MM.1S (cell line): Measurements from ENCODE around the gene RBFOX2.

Experiments used
- DNase-seq: peaks from one replicate; pipeline ENCODE4 v3.0.0-alpha.2; 2015
- H2AFZ ChIP-seq: fragments of 300-600 bp; sonication (generic); 2 replicates; pipeline ENCODE4 v1.6.0; 2016; ENCODE audit warnings: antibody characterized with exemption, low read length
- H3F3A ChIP-seq: fragments of 300-600 bp; sonication (generic); 2 replicates; pipeline ENCODE4 v1.6.1; 2016; ENCODE audit warnings: mild to moderate bottlenecking, antibody characterized with exemption, low read length, moderate library complexity, mixed read lengths; ENCODE audit not compliant: insufficient read depth
- H3K27ac ChIP-seq: fragments of 300-600 bp; sonication (generic); 2 replicates; pipeline ENCODE4 v1.5.1; 2016; ENCODE audit warnings: mild to moderate bottlenecking, low read length
- H3K27me3 ChIP-seq: fragments of 300-600 bp; sonication (generic); replicated peaks from 2 replicates; pipeline ENCODE4 v1.6.0; 2016; ENCODE audit warnings: low read length; ENCODE audit not compliant: insufficient read depth
- H3K36me3 ChIP-seq: fragments of 300-600 bp; sonication (generic); replicated peaks from 2 replicates; pipeline ENCODE4 v1.6.1; 2016; ENCODE audit warnings: mild to moderate bottlenecking, low read length, mixed read lengths; ENCODE audit not compliant: insufficient read depth
- H3K4me1 ChIP-seq: fragments of 300-600 bp; sonication (generic); 2 replicates; pipeline ENCODE4 v1.6.1; 2016; ENCODE audit warnings: low read length, mixed read lengths
- H3K4me2 ChIP-seq: fragments of 300-600 bp; sonication (generic); 2 replicates; pipeline ENCODE4 v1.6.0; 2016; ENCODE audit warnings: low read depth, low read length
- H3K4me3 ChIP-seq: fragments of 300-600 bp; sonication (generic); 2 replicates; pipeline ENCODE4 v1.5.1; 2016; ENCODE audit warnings: low read length, mixed read lengths
- H3K79me2 ChIP-seq: fragments of 300-600 bp; sonication (generic); 2 replicates; pipeline ENCODE4 v1.6.1; 2016; ENCODE audit warnings: mixed run types, low read length, mixed read lengths
- H3K9ac ChIP-seq: fragments of 300-600 bp; sonication (generic); 2 replicates; pipeline ENCODE4 v1.6.1; 2016; ENCODE audit warnings: low read length, mixed read lengths
- H3K9me2 ChIP-seq: fragments of 300-600 bp; sonication (generic); replicated peaks from 2 replicates; pipeline ENCODE4 v1.6.1; 2016; ENCODE audit warnings: mild to moderate bottlenecking, low read length, mixed read lengths; ENCODE audit not compliant: insufficient read depth
- H3K9me3 ChIP-seq: fragments of 300-600 bp; sonication (generic); replicated peaks from 2 replicates; pipeline ENCODE4 v1.6.1; 2016; ENCODE audit warnings: mild to moderate bottlenecking, low read length, mixed read lengths; ENCODE audit not compliant: insufficient read depth
- H4K20me1 ChIP-seq: fragments of 300-600 bp; sonication (generic); 2 replicates; pipeline ENCODE4 v1.6.1; 2016; ENCODE audit warnings: mild to moderate bottlenecking, low read length, moderate library complexity, mixed read lengths; ENCODE audit not compliant: insufficient read depth
- EZH2 ChIP-seq: fragments of 300-600 bp; sonication (generic); optimal IDR thresholded peaks from 2 replicates; pipeline ENCODE3; 2017; ENCODE audit warnings: low read depth, mild to moderate bottlenecking, antibody characterized with exemption, low read length, mixed read lengths
- EZH2phosphoT487 ChIP-seq: fragments of 300-600 bp; sonication (generic); IDR thresholded peaks from 2 replicates; pipeline ENCODE4 v1.6.1; 2018; ENCODE audit warnings: antibody characterized with exemption, low read length
- TF ChIP-seq, protein P1 (sequence below): fragments of 300-600 bp; sonication (generic); IDR thresholded peaks from 2 replicates; pipeline ENCODE4 v1.5.1; 2016; ENCODE audit warnings: antibody characterized with exemption, low read length, mixed read lengths

RBFOX2 gene

DNA sequence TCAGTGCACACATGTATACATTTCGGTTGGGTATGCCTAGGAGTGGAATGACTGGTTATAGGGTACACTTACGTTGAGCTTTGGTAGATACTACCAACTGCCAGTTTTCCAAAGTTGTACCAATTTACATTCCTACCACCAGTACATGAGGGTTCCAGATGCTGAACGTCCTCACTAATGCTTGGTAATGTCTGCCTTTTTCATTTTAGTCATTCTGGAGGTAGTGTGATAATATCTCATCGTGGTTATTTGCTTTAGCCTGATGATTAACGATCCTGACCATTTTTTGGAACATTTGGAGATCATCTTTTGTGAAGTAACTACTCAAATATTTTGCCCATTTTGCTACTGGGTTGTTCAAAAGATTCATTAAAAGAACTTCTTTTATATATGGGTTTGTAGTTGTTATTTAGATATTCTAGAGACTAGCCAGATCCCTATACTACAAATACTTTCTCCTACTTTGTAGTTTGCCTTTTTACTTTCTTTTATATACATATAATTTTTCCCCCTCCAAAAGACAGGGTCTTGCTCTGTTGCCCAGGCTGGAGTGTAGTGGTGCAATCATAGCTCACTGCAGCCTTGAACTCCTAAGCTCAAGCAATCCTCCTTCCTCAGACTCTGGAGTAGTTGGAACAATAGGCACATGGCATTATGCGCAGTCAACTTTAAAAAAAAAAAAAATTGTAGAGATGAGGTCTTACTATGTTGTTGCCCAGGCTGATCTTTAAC is 62.1 kb downstream of the RBFOX2 start:
- Histone ChIP-seq H3K4me3 (no peak overlapping the region), H3K9me2 (no peaks in the 10 kb centered on the region), H3F3A (no peaks in the 10 kb centered on the region), H3K4me2 (no peak overlapping the region), H3K79me2 (no peaks in the 10 kb centered on the region), H3K27ac (no peak overlapping the region), H3K9me3 (no peaks in the 10 kb centered on the region), H2AFZ (no peak overlapping the region), H3K27me3 (no peaks in the 10 kb centered on the region), H4K20me1 (no peaks in the 10 kb centered on the region), H3K4me1 (no peaks in the 10 kb centered on the region), H3K36me3 (no peaks in the 10 kb centered on the region), H3K9ac (no peak overlapping the region)
- no peak for DNase-seq
- TF ChIP-seq EZH2 (no peak), EZH2phosphoT487 (no peak)
- TF ChIP-seq, protein P1, sequence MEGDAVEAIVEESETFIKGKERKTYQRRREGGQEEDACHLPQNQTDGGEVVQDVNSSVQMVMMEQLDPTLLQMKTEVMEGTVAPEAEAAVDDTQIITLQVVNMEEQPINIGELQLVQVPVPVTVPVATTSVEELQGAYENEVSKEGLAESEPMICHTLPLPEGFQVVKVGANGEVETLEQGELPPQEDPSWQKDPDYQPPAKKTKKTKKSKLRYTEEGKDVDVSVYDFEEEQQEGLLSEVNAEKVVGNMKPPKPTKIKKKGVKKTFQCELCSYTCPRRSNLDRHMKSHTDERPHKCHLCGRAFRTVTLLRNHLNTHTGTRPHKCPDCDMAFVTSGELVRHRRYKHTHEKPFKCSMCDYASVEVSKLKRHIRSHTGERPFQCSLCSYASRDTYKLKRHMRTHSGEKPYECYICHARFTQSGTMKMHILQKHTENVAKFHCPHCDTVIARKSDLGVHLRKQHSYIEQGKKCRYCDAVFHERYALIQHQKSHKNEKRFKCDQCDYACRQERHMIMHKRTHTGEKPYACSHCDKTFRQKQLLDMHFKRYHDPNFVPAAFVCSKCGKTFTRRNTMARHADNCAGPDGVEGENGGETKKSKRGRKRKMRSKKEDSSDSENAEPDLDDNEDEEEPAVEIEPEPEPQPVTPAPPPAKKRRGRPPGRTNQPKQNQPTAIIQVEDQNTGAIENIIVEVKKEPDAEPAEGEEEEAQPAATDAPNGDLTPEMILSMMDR = no peak

DNA sequence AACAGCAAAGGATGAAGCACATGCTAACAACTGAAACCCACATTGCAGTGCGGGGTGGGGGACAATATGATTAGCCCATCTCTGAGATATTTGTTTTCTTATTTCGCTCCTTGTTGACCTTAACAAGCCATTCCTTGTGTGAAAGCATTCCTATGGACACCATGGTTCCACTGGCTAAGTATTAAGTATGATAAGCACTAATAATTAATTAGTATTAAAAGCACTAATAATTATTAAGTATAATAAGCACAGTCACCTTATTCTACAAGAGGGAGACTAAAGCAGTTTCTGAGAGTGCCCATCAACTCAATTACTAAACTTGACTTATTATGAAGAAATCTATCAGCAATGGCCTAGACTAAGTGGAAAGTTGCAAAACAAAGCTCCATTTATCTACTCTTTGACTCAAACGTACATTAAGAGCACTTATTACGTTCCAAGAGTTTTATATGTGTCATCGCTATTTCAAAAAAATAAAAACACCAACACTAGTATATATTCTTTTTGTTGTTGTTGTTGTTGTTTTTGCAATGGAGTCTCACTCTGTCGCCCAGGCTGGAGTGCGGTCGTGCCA is 65.3 kb downstream of the RBFOX2 start:
- H3K9ac ChIP-seq = no peak overlapping the region
- no peak overlapping the region for H3K4me3 ChIP-seq
- no peak for DNase-seq
- H3K27me3 ChIP-seq = no peaks in the 10 kb centered on the region
- no peaks in the 10 kb centered on the region for H3K36me3 ChIP-seq
- no peaks in the 10 kb centered on the region for H3K79me2 ChIP-seq
- no peak for TF ChIP-seq EZH2phosphoT487
- TF ChIP-seq, protein P1 = no peak
- TF ChIP-seq EZH2 = no peak
- H3F3A ChIP-seq = no peaks in the 10 kb centered on the region
- H4K20me1 ChIP-seq = no peaks in the 10 kb centered on the region
- H3K9me3 ChIP-seq = no peaks in the 10 kb centered on the region
- no peaks in the 10 kb centered on the region for H3K4me1 ChIP-seq
- H3K4me2 ChIP-seq = no peak overlapping the region
- H3K9me2 ChIP-seq = no peaks in the 10 kb centered on the region
- H3K27ac ChIP-seq = no peak overlapping the region
- no peak overlapping the region for H2AFZ ChIP-seq

DNA sequence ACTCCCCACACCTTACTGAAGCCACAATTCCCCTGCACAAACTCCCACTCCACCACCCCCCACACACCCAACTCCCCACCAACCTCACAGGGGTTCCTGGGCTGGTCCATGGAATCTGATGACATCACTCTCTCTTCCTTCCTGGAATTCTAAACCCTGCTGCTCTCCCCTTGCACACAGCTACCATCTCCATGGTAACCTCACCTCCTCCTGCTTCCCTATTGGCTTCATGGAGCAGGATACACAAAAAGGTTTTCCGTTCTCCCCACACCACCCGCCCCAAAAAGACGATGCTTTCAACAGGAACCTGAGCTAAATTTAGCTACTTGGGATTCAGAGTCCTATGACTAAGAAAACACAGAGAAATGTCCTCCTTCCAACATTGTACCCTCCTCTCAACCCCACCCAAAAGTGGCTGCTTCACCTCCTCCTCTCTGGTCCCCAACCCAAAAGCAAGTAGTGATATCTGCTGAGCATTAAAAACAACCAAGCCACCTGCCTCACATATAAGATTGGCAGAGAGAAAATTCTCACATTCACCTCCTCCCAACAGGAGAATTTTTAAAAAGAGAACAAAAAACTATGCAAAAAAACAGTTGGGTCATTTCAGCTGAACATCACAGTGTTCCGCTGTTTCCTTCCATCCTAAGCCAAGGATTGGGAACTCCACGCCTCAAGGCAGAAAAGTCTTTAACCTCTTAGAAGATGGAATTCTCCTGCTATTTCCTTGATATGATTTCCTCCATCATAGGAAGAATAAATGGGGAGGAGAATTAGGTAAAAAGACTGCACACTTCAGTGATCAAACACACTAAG is 66.9 kb downstream of the RBFOX2 start:
- H3K4me2 ChIP-seq = no peak overlapping the region
- H2AFZ ChIP-seq = no peak overlapping the region
- H4K20me1 ChIP-seq = no peaks in the 10 kb centered on the region
- no peak overlapping the region for H3K27ac ChIP-seq
- H3K79me2 ChIP-seq = no peaks in the 10 kb centered on the region
- TF ChIP-seq, protein P1 = no peak
- TF ChIP-seq EZH2phosphoT487 (no peak), EZH2 (no peak)
- H3K9me3 ChIP-seq = no peaks in the 10 kb centered on the region
- H3K27me3 ChIP-seq = no peaks in the 10 kb centered on the region
- H3K36me3 ChIP-seq = no peaks in the 10 kb centered on the region
- no peak overlapping the region for H3K9ac ChIP-seq
- no peak overlapping the region for H3K4me3 ChIP-seq
- no peak for DNase-seq
- no peaks in the 10 kb centered on the region for H3K9me2 ChIP-seq
- H3K4me1 ChIP-seq = no peaks in the 10 kb centered on the region
- H3F3A ChIP-seq = no peaks in the 10 kb centered on the region
